DMS53 treated with DMSO at 0.1 percent for 48 hours (cell line): Measurements from ENCODE around the gene OR11G2.
"Not testable (repeated sequence)": the region's sequence is repeated elsewhere in the genome, so short reads cannot be mapped to it uniquely, and the experiment has no call there.

Source experiments
- DNase-seq: peaks from one replicate; lab custom pipeline; 2025; ENCODE audit not compliant: unreplicated experiment; lab: John Stamatoyannopoulos, UW

OR11G2 gene

DNA sequence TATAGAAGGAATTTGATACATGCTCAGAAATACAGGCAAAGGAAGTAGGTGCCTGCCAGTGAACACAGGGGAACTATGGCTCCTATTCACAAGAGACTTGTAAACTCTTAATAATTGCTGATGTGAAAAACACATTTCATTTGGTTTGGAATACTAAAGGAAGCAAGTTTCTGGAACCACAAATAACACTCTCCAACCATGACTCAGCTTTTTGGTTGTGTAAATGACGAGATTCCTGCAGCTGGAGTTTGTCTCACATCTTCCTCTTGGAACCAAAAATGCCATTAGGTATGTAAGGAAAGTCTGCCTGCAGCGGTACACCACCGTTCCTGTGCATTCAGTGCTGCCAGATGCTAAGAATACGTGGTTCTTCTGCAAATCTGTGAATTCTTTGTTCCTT, 28.3 kb downstream of the OR11G2 start:
- DNase-seq = no peak

DNA sequence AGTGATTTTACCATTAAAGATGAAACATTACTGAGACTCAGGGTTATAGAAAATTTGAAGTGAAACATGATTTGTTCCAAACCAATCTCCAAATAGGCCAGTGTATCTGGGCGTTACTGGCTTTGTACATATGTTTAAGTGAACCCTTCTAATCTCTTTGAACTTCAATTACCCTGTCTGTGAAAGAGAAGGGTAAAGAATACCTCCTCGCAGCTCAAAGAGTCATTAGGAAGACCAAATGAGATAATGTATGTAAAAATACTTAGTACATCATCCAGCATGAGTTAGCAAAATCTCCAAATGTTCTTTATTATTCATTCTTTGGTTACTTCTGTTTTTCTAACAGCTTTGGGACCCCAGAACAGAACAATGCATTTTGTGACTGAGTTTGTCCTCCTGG, 32.7 kb downstream of the OR11G2 start, which contains the start of gene OR11H6:
TSS of gene OR11H6 (plus strand) at position 301 of the 400 bp plus-strand sequence. CDS start at position 301, 0 bp downstream.
- DNase-seq = no peak

DNA sequence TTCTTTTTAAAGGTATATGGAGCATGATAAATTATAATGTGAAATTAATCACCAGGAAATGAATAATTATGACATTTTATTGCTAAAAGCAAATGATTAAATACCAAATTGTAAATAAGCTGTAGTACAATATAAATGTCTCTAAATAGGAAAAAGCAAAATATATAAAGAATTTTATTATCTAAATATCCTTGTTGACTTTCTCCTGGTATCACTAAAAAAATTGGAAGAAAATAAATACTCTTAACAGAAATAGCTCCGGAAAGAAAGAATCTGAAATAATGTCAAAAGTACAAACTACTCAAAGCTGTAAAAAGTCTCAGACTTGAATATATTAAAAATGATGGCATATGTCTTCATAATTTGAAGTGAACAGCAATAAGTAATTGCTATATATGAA, 38.0 kb downstream of the OR11G2 start, which contains the start of gene OR11H7:
TSS of gene OR11H7 (plus strand) at position 301 of the 400 bp plus-strand sequence.
- no peak for DNase-seq

DNA sequence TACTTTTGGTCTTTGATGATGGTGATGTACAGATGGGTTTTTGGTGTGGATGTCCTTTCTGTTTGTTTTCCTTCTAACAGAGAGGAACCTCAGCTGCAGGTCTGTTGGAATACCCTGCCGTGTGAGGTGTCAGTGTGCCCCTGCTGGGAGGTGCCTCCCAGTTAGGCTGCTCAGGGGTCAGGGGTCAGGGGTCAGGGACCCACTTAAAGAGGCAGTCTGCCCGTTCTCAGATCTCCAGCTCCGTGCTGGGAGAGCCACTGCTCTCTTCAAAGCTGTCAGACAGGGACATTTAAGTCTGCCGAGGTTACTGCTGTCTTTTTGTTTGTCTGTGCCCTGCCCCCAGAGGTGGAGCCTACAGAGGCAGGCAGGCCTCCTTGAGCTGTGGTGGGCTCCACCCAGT, 44.7 kb downstream of the OR11G2 start:
- DNase-seq = not testable (repeated sequence)

DNA sequence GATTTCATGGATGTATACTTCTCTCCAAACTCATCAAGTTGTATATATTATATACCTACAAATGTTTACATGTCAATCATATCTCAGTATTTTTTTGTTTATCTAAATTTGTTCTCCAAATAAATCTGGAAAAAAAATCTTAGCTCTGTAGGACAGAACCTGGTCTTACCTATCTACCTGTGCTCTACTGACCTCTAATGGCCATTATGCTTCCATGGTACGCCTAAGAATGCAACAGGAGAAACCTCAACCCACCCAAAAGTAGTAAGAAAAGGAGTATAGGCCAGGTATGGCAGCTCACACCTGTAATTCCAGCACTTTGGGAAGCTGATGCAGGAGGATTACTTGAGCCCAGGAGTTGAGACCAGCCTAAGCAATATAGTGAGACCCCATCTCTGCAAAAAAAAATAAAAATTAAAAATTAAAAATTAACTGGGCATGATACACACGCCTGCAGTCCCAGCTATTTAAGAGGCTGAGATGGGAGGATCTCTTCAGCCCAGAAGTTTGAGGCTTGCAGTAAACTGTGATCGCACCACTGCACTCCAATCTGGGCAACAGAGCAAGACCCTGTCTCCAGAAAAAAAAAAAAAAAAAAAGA, 57.0 kb downstream of the OR11G2 start:
- no peak for DNase-seq
